HCT116 (cell line): ENCODE measurements around the gene SHC1. TPM values are rescaled to one million over a fixed set of nuclear protein-coding genes. Genes with fewer than 3 reads are reported as not detected.

Source experiments
- ATAC-seq: fragments of 200-7000 bp; cut with Tn5 transposase; 2 replicates; pipeline ENCODE4 v1.9.1; 2020; ENCODE audit warnings: mild to moderate bottlenecking, moderate library complexity
- BruUV-seq: library from RNA; stranded (reverse); fragments of 400-500 nt; replicated peaks from 2 replicates; lab custom pipeline; 2021; lab: Mats Ljungman, UMichigan
- CTCF ChIA-PET: fragments of 300-600 bp; sonication (Branson Sonifier 250); formaldehyde crosslinking; loops from one replicate; lab custom pipeline; 2021; ENCODE audit warnings: antibody characterized with exemption; lab: Charles Lee
- POLR2A ChIA-PET: fragments of 300-600, 350-600 bp; sonication (Branson Sonifier 250); formaldehyde crosslinking; loops from one replicate; lab custom pipeline; 2021; ENCODE audit warnings: antibody characterized with exemption; lab: Charles Lee
- RAD21 ChIA-PET, 2 experiments: fragments of 300-600 bp; sonication (Branson Sonifier 250); formaldehyde crosslinking; loops; one replicate each; lab custom pipeline; 2023; ENCODE audit warnings: low total read pairs in 2 of 2; ENCODE audit not compliant: uncharacterized antibody in 2 of 2, unreplicated experiment in 2 of 2, low non-redundant PET in 1 of 2; lab: Charles Lee
- DNase-seq: peaks from one replicate; pipeline ENCODE4 v3.0.0-alpha.2; 2010; ENCODE audit warnings: low read depth, low spot score
- H2AFZ ChIP-seq: fragments of 200-600 bp; shearing (Covaris generic), sonication (generic); 2 replicates; pipeline ENCODE4 v1.6.1; 2017; ENCODE audit warnings: low read depth, mixed run types, mixed read lengths, antibody characterized with exemption, low read length; ENCODE audit not compliant: poor library complexity, severe bottlenecking
- H3K27ac ChIP-seq: 2 replicates; pipeline ENCODE4 v1.5.1; 2012; ENCODE audit warnings: low read depth, low read length
- H3K27me3 ChIP-seq: fragments of 200-600 bp; sonication (generic); 2 replicates; pipeline ENCODE4 v1.6.1; 2016; ENCODE audit warnings: mixed run types, low read length, mixed read lengths; ENCODE audit not compliant: insufficient read depth
- H3K36me3 ChIP-seq, 2 experiments: fragments of 200-500 bp in 1 of 2; fragments of 200-600 bp in 1 of 2; sonication (Bioruptor generic) in 1 of 2; sonication (generic) in 1 of 2; 2 replicates each; pipeline versions ENCODE4 v1.5.1 to v1.6.1; 2014 to 2016; ENCODE audit warnings: low read length in 2 of 2, inconsistent platforms in 1 of 2, mixed read lengths in 1 of 2, mixed run types in 1 of 2; ENCODE audit not compliant: insufficient read depth in 2 of 2, control insufficient read depth in 1 of 2
- H3K4me1 ChIP-seq, 2 experiments: fragments of 200-600 bp in 1 of 2; sonication (generic) in 1 of 2; 2 replicates each; pipeline versions ENCODE4 v1.5.1 to v1.6.1; 2012 to 2017; ENCODE audit warnings: low read length in 2 of 2, inconsistent platforms in 1 of 2, mild to moderate bottlenecking in 1 of 2, mixed read lengths in 1 of 2, mixed run types in 1 of 2, moderate library complexity in 1 of 2; ENCODE audit not compliant: insufficient read depth in 2 of 2, control insufficient read depth in 1 of 2
- H3K4me2 ChIP-seq: fragments of 200-600 bp; sonication (generic); 2 replicates; pipeline ENCODE4 v1.6.1; 2017; ENCODE audit warnings: mixed run types, low read length, mixed read lengths
- H3K4me3 ChIP-seq, 2 experiments: fragments of 200-600 bp in 1 of 2; sonication (generic) in 1 of 2; replicated peaks in 1 of 2; 2 replicates each; pipeline ENCODE4 v1.5.1; 2011 to 2016; ENCODE audit warnings: low read length in 2 of 2, control low read depth in 1 of 2, low read depth in 1 of 2, mild to moderate bottlenecking in 1 of 2, mixed read lengths in 1 of 2, mixed run types in 1 of 2
- H3K79me2 ChIP-seq: fragments of 200-600 bp; sonication (generic); 2 replicates; pipeline ENCODE4 v1.6.1; 2017; ENCODE audit warnings: mild to moderate bottlenecking, mixed run types, low read length, moderate library complexity, mixed read lengths; ENCODE audit not compliant: insufficient read depth
- H3K9ac ChIP-seq: fragments of 200-600 bp; sonication (generic); 2 replicates; pipeline ENCODE4 v1.6.1; 2016; ENCODE audit warnings: low read length, mixed read lengths
- H3K9me2 ChIP-seq: fragments of 200-600 bp; sonication (generic), shearing (Covaris generic); 2 replicates; pipeline ENCODE4 v1.6.1; 2017; ENCODE audit warnings: mixed run types, mild to moderate bottlenecking, moderate library complexity; ENCODE audit not compliant: insufficient read depth
- H3K9me3 ChIP-seq, 2 experiments: fragments of 200-500 bp in 1 of 2; fragments of 200-600 bp in 1 of 2; sonication (Bioruptor generic) in 1 of 2; sonication (generic) in 1 of 2; 2 replicates each; pipeline ENCODE4 v1.6.1; 2014 to 2017; ENCODE audit warnings: low read length in 2 of 2, mixed read lengths in 2 of 2, inconsistent platforms in 1 of 2, low read depth in 1 of 2, mild to moderate bottlenecking in 1 of 2, mixed run types in 1 of 2, moderate library complexity in 1 of 2; ENCODE audit not compliant: control insufficient read depth in 1 of 2, insufficient read depth in 1 of 2
- H4K20me1 ChIP-seq: fragments of 200-600 bp; sonication (generic), shearing (Covaris generic); 2 replicates; pipeline ENCODE4 v1.6.1; 2017; ENCODE audit warnings: mixed run types, mild to moderate bottlenecking, moderate library complexity; ENCODE audit not compliant: insufficient read depth
- ELF1 ChIP-seq: IDR thresholded peaks from 2 replicates; pipeline ENCODE4 v1.6.1; 2012; ENCODE audit warnings: low read depth, borderline replicate concordance
- EZH2 ChIP-seq: fragments of 200-600 bp; sonication (generic); IDR thresholded peaks from 2 replicates; pipeline ENCODE4 v1.6.1; 2017; ENCODE audit warnings: antibody characterized with exemption, mixed run types
- POLR2A ChIP-seq: IDR thresholded peaks from 2 replicates; pipeline ENCODE4 v1.7.0; 2011; ENCODE audit warnings: borderline replicate concordance; ENCODE audit not compliant: insufficient read depth, insufficient read length; ENCODE audit errors: extremely low read depth
- POLR2AphosphoS5 ChIP-seq: IDR thresholded peaks from 2 replicates; pipeline ENCODE4 v1.6.1; 2011; ENCODE audit warnings: mild to moderate bottlenecking, low read depth, low read length, moderate library complexity
- REST ChIP-seq: IDR thresholded peaks from 2 replicates; pipeline ENCODE4 v1.6.1; 2012; ENCODE audit warnings: low read depth
- SIN3A ChIP-seq: IDR thresholded peaks from 2 replicates; pipeline ENCODE4 v1.6.1; 2012; ENCODE audit warnings: low read depth
- SRF ChIP-seq: IDR thresholded peaks from 2 replicates; pipeline ENCODE4 v1.6.1; 2012; ENCODE audit warnings: low read depth
- YY1 ChIP-seq: IDR thresholded peaks from 2 replicates; pipeline ENCODE4 v1.6.1; 2011; ENCODE audit warnings: low read length, low read depth, moderate library complexity, mild to moderate bottlenecking; ENCODE audit not compliant: insufficient replicate concordance; ENCODE audit errors: extremely low read depth
- intact Hi-C: fragments of 100-400 bp; cut with micrococcal nuclease; formaldehyde crosslinking; loops from 2 replicates; pipeline ENCODE4 v1.10.0; 2022
- total RNA-seq: library from RNA; stranded (reverse); gene quantifications from one replicate; pipeline ENCODE4 v1.2.1, GENCODE V29; 2021; ENCODE audit not compliant: unreplicated experiment
- TF ChIP-seq, protein P1 (sequence below): IDR thresholded peaks from 2 replicates; pipeline ENCODE4 v1.6.1; 2012

SHC1 gene
- total RNA-seq, 1 experiment from 2014 or later, result 148 TPM

DNA sequence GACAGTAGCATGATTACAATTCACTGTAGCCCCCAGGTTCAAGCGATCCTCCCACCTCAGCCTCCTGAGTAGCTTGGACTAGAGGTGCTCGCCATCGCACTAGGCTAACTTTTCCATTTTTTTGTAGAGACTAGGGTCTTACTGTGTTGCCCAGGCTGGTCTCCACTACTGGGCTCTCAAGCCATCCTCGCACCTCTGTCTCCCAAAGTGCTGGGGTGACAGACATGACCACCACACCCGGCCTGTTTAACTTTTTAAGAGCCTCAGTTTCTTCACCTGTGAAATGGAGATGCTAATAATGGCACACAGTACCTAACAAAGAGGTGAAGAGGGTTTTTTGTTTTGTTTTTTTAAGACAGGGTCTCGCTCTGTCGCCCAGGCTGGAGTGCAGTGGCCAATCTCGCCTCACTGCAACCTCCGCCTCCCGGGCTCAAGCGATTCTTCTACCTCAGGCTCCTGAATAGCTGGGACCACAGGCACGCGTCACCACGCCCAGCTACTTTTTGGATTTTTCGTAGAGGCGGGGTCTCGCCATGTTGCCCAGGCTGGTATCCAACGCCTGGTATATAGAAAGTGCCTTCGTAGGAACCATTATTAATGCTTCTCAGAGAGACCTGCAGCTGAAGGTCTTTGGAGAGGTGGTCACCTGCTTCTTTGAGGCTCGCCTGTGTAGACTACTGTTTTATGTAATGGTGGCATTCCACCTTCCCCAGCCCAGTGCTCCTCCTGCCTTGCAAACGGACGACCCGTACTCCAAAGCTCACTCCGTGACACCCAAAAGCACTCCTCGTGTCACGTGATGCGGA, 34.6 kb downstream of the SHC1 start:
- Histone ChIP-seq H3K79me2 (no peaks in the 10 kb centered on the region), H3K9ac (peak overlapping the region; percentile 76), H3K36me3 (no peaks in the 10 kb centered on the region), H3K4me2 (peak overlapping the region; percentile 83), H3K9me2 (no peaks in the 10 kb centered on the region), H4K20me1 (no peaks in the 10 kb centered on the region), H3K4me3 (peak overlapping the region; percentile 58 to 62), H3K9me3 (no peaks in the 10 kb centered on the region), H3K27me3 (no peaks in the 10 kb centered on the region)
- TSS peak; percentile 72 for BruUV-seq
- CTCF ChIA-PET, result interaction anchor here (0.8 to 1.7 kb wide), 8 partner anchors 24 to 376 kb away, joined by 3 to 10 read pairs (median 3); partner anchors contain the start of genes KCNN3 and KRTCAP2
- no peak for ATAC-seq
- POLR2A ChIA-PET, result interaction anchor here (0.8 to 1.2 kb wide), 5 partner anchors 16 to 82 kb away, joined by 3 to 6 read pairs (median 3); partner anchors contain the start of genes FLAD1 and SHC1
- RAD21 ChIA-PET, result no interaction called here
- TF ChIP-seq EZH2 (no peak), SRF (no peak), POLR2A (no peak), YY1 (no peak), SIN3A (no peak), POLR2AphosphoS5 (no peak), ELF1 (no peak)
- TF ChIP-seq, protein P1, sequence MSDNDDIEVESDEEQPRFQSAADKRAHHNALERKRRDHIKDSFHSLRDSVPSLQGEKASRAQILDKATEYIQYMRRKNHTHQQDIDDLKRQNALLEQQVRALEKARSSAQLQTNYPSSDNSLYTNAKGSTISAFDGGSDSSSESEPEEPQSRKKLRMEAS, result no peak
- TF ChIP-seq, all 23 proteins: peak for 0
- no peak for DNase-seq
- Histone ChIP-seq H2AFZ (peak overlapping the region; percentile 92), H3K4me1 (peaks cover 30 to 64% of the 10 kb centered on the region in 2 experiments), H3K27ac (peak overlapping the region; percentile 67)
- intact Hi-C loops, result no loop called here

DNA sequence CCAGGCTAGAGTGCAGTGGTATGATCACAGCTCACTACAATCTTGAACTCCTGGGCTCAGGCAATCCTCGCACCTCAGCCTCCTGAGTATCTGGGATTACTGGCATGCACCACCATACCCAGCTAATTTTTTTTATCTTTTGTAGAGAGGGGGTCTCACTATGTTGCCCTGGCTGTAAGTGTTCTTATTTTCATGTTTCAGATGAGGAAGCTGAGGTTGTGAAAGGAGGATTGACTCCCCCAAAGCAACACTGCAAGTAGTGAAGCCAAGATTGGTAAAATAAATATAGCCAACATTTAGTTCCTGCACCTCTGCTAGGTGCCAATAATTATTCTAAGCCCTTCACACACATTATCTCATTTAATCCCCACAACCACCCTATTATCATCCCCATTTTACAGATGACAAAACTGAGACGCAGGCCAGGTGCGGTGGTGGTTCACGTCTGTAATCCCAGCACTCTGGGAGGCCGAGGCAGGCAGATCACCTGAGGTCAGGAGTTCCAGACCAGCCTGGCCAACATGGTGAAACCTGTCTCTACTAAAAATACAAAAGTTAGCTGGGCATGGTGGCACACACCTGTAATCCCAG, 36.1 kb downstream of the SHC1 start:
- ChIA-PET POLR2A (interaction anchor here (1.1 kb wide), 1 partner anchor 9 kb away, joined by 4 read pairs; no protein-coding TSS in a partner anchor), RAD21 (no interaction called here), CTCF (interaction anchor here (0.7 kb wide), 1 partner anchor 130 kb away, joined by 3 read pairs; no protein-coding TSS in a partner anchor)
- no peak for DNase-seq
- H3K4me2 ChIP-seq, result no peak overlapping the region
- no peak overlapping the region for H3K4me3 ChIP-seq
- H3K4me1 ChIP-seq, result peaks cover 30 to 58% of the 10 kb centered on the region in 2 experiments
- no peaks in the 10 kb centered on the region for H3K27me3 ChIP-seq
- no peaks in the 10 kb centered on the region for H3K36me3 ChIP-seq
- H3K9ac ChIP-seq, result no peak overlapping the region
- no peak for ATAC-seq
- no TSS peak for BruUV-seq
- intact Hi-C loops, result no loop called here
- H3K79me2 ChIP-seq, result no peaks in the 10 kb centered on the region
- H3K9me3 ChIP-seq, result no peaks in the 10 kb centered on the region
- H3K27ac ChIP-seq, result no peak overlapping the region
- no peaks in the 10 kb centered on the region for H4K20me1 ChIP-seq
- H2AFZ ChIP-seq, result no peak overlapping the region
- no peaks in the 10 kb centered on the region for H3K9me2 ChIP-seq
- no peak for TF ChIP-seq REST
